Amygdala (tissue), 56 donors: Measurements from ENCODE around the gene SLC25A20.
"Not testable (repeated sequence)": the region's sequence is repeated elsewhere in the genome, so short reads cannot be mapped to it uniquely, and the experiment has no call there.

Experiments used
- DNase-seq, 56 donors: peaks; one replicate each; lab custom pipeline; 2025; lab: John Stamatoyannopoulos, UW

Gene SLC25A20

GRCh38 chr3:48907026-48907425 is 8.3 kb upstream of the SLC25A20 start:
- DNase-seq = not testable (repeated sequence)

DNA sequence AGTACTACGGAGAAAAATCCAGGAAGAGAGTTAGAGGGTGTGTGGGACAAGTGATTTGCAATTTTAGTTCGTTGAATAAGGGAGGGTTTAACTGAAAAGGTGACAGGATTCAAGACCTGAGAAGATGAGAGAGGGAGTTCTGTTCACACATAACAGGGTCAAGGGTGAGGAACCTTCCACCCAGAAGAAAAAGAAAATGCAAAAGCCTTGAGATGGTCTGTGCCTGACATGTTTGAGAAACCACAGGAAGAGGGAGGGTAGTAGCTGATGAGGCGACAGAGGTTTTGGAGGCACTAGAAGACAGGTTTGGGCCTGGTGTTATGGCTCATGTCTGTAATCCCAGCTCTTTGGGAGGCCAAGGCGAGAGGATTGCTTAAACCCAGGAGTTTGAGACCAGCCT is 591 bp upstream of the SLC25A20 start:
- no peak for DNase-seq

- peak in 1 of 56 donors; percentile 4 for DNase-seq
Measured at GRCh38 chr3:48897460-48898376, 964 bp downstream of the SLC25A20 start.

GRCh38 chr3:48896936-48897335 is 1.7 kb downstream of the SLC25A20 start:
- DNase-seq = no peak

DNA sequence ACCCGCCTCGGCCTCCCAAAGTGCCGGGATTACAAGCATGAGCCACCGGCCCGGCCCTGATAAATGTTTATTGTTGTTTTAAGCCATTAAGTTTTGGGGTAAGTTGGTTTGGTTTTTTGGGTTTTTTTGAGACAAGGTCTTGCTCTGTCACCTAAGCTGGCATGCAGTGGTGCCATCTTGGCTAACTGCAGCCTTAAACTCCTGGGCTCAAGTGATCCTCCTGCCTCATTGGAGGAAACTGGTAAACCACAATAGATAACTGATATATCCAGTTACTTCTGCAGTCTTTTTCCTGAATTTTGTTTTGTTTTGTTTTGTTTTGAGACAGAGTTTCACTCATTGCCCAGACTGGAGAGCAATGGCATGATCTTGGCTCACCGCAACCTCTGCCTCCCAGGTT is 4.2 kb downstream of the SLC25A20 start:
- DNase-seq = no peak

DNA sequence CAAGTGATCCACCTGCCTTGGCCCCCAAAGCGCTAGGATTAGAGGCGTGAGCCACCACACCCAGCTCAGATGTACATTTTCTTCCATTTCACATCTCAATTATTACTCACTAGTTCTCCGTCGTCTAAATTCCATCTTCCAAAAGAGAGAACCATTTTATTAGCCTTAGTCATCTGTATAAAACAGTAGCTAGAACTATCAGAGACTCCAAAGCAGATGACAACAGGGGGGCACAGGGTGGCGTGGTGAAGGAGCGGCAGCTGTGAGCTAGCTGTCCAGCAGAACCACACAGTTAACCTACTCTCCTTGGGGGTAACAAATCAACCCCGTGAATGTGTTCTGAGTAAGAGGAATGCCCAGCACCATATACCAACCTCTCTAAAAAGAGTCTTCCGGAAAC is 7.1 kb downstream of the SLC25A20 start:
- DNase-seq = no peak

- no peak for DNase-seq
Measured at GRCh38 chr3:48885753-48886152, 12.9 kb downstream of the SLC25A20 start.

GRCh38 chr3:48881652-48882114 is 17.0 kb downstream of the SLC25A20 start:
- DNase-seq = no peak

GRCh38 chr3:48881006-48881405 is 17.7 kb downstream of the SLC25A20 start:
- peak in 1 of 56 donors; percentile 2 for DNase-seq

DNA sequence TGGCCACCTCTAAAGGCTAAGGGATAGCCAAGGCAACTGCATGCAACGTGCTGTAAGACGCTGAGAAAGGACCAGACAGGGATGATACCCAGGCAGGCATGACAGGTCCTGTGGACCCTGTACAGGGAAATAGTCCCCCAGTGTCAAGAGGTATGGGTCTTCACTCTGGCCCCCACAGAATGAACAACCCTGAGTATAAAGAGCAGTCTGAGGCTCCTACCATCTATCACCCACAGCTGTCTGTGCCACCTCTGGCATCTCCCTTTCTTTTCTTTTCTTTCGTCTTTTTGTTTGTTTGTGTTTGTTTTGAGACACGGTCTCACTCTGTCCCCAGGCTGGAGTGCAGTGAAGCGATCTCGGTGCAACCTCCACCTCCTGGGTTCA is 18.7 kb downstream of the SLC25A20 start:
- DNase-seq = no peak

DNA sequence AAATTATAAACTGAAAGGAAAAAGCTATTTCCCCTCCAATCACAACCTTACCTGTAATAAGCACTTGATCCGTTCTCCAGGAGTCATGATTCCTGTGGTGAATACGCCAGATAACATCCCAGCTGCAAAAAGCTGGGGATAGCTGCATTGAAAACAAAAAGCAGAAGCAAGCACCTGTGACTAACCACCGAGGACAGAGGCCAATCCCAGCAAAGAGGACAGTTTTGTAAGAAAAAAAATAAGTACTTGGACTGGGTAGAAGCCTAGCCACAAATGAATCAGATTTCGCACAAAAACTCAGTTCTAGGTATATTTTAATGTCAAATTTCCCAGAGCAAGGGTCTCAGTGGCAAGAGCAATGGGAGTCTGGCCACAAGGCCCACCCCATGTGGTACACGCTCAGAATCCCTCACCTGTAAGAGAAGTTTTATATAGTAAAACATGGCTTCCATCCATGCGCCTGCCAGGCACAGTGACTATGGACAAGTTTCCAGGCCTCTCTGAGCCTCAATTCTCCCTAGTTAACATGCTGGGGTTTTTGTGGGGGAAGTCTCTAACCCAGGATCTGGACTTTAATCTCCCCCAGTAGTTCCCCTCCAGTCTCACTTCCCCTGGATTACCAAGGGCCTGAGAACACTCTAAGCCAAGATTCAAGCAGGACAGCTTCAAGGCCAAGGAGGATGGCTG is 19.2 kb downstream of the SLC25A20 start:
- DNase-seq = no peak

- DNase-seq = no peak
Measured at GRCh38 chr3:48877671-48878070, 21.0 kb downstream of the SLC25A20 start.

- DNase-seq = no peak
Measured at GRCh38 chr3:48863122-48863521, 35.6 kb downstream of the SLC25A20 start.

DNA sequence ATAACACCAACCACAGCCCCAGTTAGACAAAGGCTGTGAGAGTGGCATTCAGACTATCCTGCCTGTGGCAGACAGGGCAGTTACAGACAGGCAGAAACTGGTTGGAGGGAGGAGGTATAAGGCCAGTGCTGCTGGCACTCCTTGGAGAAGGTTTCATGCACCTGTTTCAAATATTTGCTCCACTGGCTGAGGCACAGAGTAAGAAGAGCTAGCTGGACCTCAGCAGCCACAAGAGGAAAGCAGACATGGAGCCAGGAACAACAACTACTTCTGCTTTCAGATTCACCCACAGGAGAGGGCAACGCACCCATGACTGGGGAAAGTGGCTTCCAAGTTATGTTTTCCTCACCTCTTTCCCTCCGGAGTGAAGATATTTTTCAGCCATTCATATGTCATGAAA is 39.5 kb downstream of the SLC25A20 start:
- peak in 1 of 56 donors; percentile 8 for DNase-seq

GRCh38 chr3:48858709-48859108 is 40.0 kb downstream of the SLC25A20 start:
- DNase-seq = no peak

- no peak for DNase-seq
Measured at GRCh38 chr3:48857641-48858040, 41.0 kb downstream of the SLC25A20 start.

DNA sequence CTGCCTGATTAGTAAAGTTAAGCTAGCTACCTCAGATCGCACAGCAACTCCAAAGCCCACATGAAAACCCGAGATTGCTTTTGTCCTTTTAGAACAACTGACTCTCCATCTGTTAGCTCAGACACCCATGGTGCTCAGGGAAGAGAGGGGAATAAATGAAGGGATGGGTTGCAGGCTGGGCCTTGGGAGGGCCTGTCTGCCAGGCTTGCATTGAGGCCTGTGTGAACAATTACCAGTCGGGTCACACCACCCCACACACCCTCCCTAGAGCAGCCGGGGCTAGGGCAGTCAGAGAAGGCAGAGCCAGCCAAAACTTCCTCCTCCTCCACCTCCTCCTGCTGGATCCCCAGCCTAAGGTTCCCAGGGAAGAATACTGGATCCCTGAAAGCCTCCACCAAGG is 42.2 kb downstream of the SLC25A20 start:
- peak in 30 of 56 donors; percentile 4 to 67 (median 18) for DNase-seq

GRCh38 chr3:48855681-48856447 is 42.8 kb downstream of the SLC25A20 start:
- no peak for DNase-seq

GRCh38 chr3:48852151-48852550 is 46.5 kb downstream of the SLC25A20 start:
- DNase-seq = no peak

GRCh38 chr3:48851407-48851806 is 47.3 kb downstream of the SLC25A20 start:
- peak in 26 of 56 donors; percentile 4 to 61 (median 24) for DNase-seq
